Measurements from ENCODE around the gene PDE8A.
"Not testable (repeated sequence)": the region's sequence is repeated elsewhere in the genome, so short reads cannot be mapped to it uniquely, and the experiment has no call there.

The PDE8A gene

GRCh38 chr15:84991014-84991712 is 9.5 kb downstream of the PDE8A start:
- DNase-seq (ENCODE audit: low read depth in 2 of 2) = no peak

- DNase-seq (ENCODE audit: low read depth in 2 of 2) = no peak
Observed at GRCh38 chr15:84992157-84992944, 10.7 kb downstream of the PDE8A start.

GRCh38 chr15:84996055-84996454 is 14.4 kb downstream of the PDE8A start:
- DNase-seq (ENCODE audit: low read depth in 2 of 2) = no peak

- not testable (repeated sequence) for DNase-seq (ENCODE audit: low read depth in 2 of 2)
Observed at GRCh38 chr15:84996714-84997113, 15.1 kb downstream of the PDE8A start.

- not testable (repeated sequence) for DNase-seq (ENCODE audit: low read depth in 2 of 2)
Observed at GRCh38 chr15:84997214-84997613, 15.6 kb downstream of the PDE8A start.

- no peak for DNase-seq (ENCODE audit: low read depth in 2 of 2)
Observed at GRCh38 chr15:85000189-85000864, 18.7 kb downstream of the PDE8A start.

GRCh38 chr15:85000937-85001336 is 19.3 kb downstream of the PDE8A start:
- no peak for DNase-seq (ENCODE audit: low read depth in 2 of 2)

GRCh38 chr15:85002517-85002916 is 20.9 kb downstream of the PDE8A start:
- no peak for DNase-seq (ENCODE audit: low read depth in 2 of 2)

GRCh38 chr15:85003593-85004312 is 22.1 kb downstream of the PDE8A start:
- no peak for DNase-seq (ENCODE audit: low read depth in 2 of 2)

GRCh38 chr15:85004550-85004949 is 22.9 kb downstream of the PDE8A start:
- DNase-seq (ENCODE audit: low read depth in 2 of 2) = no peak

GRCh38 chr15:85005319-85005718 is 23.7 kb downstream of the PDE8A start:
- DNase-seq (ENCODE audit: low read depth in 2 of 2) = no peak

GRCh38 chr15:85005746-85006145 is 24.1 kb downstream of the PDE8A start:
- DNase-seq (ENCODE audit: low read depth in 2 of 2) = no peak

GRCh38 chr15:85006201-85006600 is 24.5 kb downstream of the PDE8A start:
- no peak for DNase-seq (ENCODE audit: low read depth in 2 of 2)

- DNase-seq (ENCODE audit: low read depth in 2 of 2) = no peak
Observed at GRCh38 chr15:85006655-85007054, 25.0 kb downstream of the PDE8A start.

- DNase-seq (ENCODE audit: low read depth in 2 of 2) = no peak
Observed at GRCh38 chr15:85007137-85007536, 25.5 kb downstream of the PDE8A start.

GRCh38 chr15:85007741-85008397 is 26.2 kb downstream of the PDE8A start:
- DNase-seq (ENCODE audit: low read depth in 2 of 2) = no peak

- no peak for DNase-seq (ENCODE audit: low read depth in 2 of 2)
Observed at GRCh38 chr15:85008474-85009260, 27.0 kb downstream of the PDE8A start.

GRCh38 chr15:85009435-85009834 is 27.8 kb downstream of the PDE8A start:
- no peak for DNase-seq (ENCODE audit: low read depth in 2 of 2)

GRCh38 chr15:85010071-85010385 is 28.4 kb downstream of the PDE8A start:
- no peak for DNase-seq (ENCODE audit: low read depth in 2 of 2)

GRCh38 chr15:85010386-85011159 is 28.9 kb downstream of the PDE8A start:
- no peak for DNase-seq (ENCODE audit: low read depth in 2 of 2)

Data from stimulated activated CD4-positive, alpha-beta T cell treated with anti-CD3 and anti-CD28 coated beads, Interleukin-1b, Interleukin-23, amount 100 ng/mL, for 1 hour (primary cell).